Rectal smooth muscle tissue (tissue), 1 donor: ENCODE measurements around the gene VPS45.
A peak's percentile ranks its signal among the peaks of the same experiment; 100 is the strongest.
"Not testable (repeated sequence)": the region's sequence is repeated elsewhere in the genome, so short reads cannot be mapped to it uniquely, and the experiment has no call there.

Experiments
- H3K27ac ChIP-seq: one replicate; pipeline ENCODE4 v1.7.0; 2013; ENCODE audit warnings: low read depth, low read length, inconsistent platforms
- H3K27me3 ChIP-seq: one replicate; pipeline ENCODE4 v1.7.0; 2013; ENCODE audit warnings: low read length; ENCODE audit not compliant: control insufficient read depth, insufficient read depth
- H3K36me3 ChIP-seq: one replicate; pipeline ENCODE4 v1.7.0; 2013; ENCODE audit warnings: low read length; ENCODE audit not compliant: control insufficient read depth, insufficient read depth
- H3K4me1 ChIP-seq: one replicate; pipeline ENCODE4 v1.7.0; 2013; ENCODE audit warnings: low read length; ENCODE audit not compliant: control insufficient read depth, insufficient read depth
- H3K4me3 ChIP-seq: one replicate; pipeline ENCODE4 v1.7.0; 2013; ENCODE audit warnings: low read length
- H3K9ac ChIP-seq: one replicate; pipeline ENCODE4 v1.7.0; 2013; ENCODE audit warnings: low read length

Gene VPS45, protein sequence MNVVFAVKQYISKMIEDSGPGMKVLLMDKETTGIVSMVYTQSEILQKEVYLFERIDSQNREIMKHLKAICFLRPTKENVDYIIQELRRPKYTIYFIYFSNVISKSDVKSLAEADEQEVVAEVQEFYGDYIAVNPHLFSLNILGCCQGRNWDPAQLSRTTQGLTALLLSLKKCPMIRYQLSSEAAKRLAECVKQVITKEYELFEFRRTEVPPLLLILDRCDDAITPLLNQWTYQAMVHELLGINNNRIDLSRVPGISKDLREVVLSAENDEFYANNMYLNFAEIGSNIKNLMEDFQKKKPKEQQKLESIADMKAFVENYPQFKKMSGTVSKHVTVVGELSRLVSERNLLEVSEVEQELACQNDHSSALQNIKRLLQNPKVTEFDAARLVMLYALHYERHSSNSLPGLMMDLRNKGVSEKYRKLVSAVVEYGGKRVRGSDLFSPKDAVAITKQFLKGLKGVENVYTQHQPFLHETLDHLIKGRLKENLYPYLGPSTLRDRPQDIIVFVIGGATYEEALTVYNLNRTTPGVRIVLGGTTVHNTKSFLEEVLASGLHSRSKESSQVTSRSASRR

DNA sequence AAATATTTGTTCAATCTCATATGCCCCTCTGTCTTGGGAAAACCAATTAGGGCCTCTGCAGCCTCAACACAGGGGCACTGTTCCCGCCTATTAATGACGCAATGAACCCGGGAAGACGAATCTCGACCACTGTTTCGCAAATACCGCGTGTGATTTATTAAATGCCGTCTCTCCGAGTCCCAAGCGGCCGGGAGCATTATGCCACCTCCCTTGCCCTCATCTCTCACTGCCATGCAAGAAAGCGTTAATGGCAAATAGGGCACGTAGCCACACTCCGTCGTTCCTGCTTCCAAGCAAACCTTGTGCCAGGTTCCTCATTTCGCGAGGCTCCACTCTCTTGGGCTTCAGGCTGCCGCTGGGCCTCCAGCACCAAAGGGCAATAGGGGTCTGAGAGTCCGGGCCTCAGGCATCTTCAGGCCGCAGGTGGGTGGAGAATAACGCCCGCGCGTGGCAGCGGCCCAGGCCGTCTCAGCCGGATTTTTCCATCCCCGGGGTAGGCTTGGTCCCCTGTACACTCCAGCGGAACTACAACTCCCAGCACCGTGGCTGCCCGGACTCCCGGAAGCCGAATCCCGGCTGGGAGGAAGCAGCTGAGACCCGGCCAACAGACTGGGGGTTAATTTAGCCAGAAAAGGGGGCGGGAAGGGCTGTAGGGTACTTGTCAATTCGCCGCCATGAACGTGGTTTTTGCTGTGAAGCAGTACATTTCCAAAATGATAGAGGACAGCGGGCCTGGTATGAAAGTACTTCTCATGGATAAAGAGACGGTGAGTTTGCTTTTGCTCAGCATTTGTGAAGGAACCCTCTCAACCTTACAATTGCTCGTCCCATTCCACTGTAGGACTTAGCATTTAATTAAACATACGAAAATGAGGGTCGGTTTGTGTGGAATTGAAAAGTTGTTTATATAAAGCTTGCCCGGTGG lies at the start of gene VPS45:
TSS of gene VPS45 (plus strand) at position 593 of the 925 bp plus-strand sequence. CDS start at position 675, 82 bp downstream.
- no peaks in the 10 kb centered on the region for H3K27me3 ChIP-seq

DNA sequence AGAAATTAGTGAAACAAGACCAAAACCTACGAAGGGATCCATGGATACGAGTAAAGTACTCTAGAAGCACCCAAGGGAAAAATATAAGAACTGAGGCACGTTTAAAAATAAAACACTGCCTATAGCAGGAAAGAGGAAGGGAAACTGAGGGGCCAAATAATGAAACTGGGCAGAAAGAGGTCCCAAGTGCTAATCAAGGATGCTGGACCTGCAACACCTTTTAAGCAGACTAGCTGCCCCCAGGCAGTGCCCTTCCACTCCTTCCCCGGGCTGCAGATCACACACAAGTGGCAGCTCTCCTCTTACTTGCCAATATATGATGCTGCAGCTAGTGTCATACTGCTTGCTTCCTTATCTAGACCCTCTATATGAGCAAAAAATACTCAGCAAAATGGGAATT lies 49.4 kb upstream of the VPS45 start:
- no peak overlapping the region for H3K9ac ChIP-seq
- H3K27me3 ChIP-seq, result no peaks in the 10 kb centered on the region
- H3K36me3 ChIP-seq, result no peaks in the 10 kb centered on the region
- H3K4me3 ChIP-seq, result no peak overlapping the region
- H3K27ac ChIP-seq, result no peak overlapping the region
- no peaks in the 10 kb centered on the region for H3K4me1 ChIP-seq

More for the DNA sequence above, at the start of gene VPS45:
- Histone ChIP-seq H3K36me3 (peaks cover 3% of the 10 kb centered on the region), H3K4me1 (peaks cover 16% of the 10 kb centered on the region), H3K27ac (peak within 1 kb of the TSS; percentile 93), H3K4me3 (peak within 1 kb of the TSS; percentile 73), H3K9ac (peak within 1 kb of the TSS; percentile 84)

DNA sequence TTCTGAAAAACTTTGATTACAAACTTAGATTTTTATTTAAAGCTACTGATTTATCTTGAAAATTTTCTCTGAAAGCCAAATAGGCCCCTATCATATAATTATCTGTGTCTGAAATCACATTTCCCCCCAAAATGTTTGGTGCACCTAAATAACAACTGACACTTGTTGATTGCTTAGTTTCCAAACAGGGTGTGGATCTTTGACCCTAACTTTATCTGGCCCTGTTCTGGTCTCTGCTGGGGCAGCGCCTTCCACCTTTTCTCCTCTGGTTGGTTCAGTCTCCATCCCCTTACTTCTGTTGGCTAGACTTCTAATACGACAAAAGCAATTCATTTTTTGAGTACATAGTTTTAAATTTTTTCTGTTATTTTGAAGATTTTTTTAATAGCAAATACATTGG lies 46.9 kb upstream of the VPS45 start:
- Histone ChIP-seq H3K27ac (no peak overlapping the region), H3K4me1 (no peaks in the 10 kb centered on the region), H3K9ac (no peak overlapping the region), H3K4me3 (no peak overlapping the region), H3K36me3 (no peaks in the 10 kb centered on the region), H3K27me3 (no peaks in the 10 kb centered on the region)

DNA sequence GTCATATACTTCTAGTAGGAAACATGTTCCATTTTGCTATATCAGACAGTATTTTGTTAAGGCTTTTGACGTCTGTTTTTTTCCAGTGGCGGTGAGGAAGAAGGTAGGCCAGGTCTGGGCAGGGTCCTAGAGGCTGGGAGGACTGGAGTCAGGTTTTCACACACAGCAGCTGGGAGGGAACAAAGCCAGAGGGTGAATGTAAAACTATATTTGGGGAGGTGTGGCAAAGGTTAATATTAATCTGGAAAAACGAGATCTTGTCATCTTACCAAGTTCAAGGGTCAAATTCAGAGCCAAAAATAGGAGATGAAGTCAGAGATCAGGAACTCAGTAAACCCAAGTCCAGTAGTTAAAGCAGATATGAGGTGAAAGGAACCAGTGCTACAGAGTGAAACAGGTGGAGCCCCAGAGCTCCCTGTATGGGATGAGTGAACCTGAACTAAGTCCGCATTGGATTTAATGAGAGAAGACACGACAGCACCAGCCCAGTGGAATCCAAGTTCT lies 46.3 kb upstream of the VPS45 start:
- no peaks in the 10 kb centered on the region for H3K36me3 ChIP-seq
- H3K9ac ChIP-seq, result no peak overlapping the region
- no peaks in the 10 kb centered on the region for H3K27me3 ChIP-seq
- no peak overlapping the region for H3K4me3 ChIP-seq
- H3K4me1 ChIP-seq, result no peaks in the 10 kb centered on the region
- no peak overlapping the region for H3K27ac ChIP-seq

DNA sequence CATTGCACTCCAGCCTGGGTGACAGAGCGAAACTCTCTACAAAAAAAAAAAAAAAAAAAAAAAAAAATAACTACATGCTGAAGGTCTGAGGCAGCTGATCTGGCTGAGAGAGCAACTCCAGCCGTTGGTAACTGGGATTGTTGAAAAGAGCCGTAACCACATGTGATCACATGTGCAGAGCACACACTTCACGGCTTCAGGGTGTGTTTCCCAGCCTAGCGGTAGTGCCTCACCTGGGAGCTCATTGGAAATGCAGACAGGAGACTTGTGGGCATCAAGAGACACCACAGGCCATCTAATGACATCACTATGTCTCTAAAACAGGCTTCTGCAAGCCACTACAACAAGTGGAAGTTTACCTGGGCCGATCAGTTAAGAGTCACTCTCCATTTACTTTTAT lies 45.2 kb upstream of the VPS45 start:
- no peak overlapping the region for H3K9ac ChIP-seq
- no peaks in the 10 kb centered on the region for H3K27me3 ChIP-seq
- H3K36me3 ChIP-seq, result no peaks in the 10 kb centered on the region
- H3K4me3 ChIP-seq, result no peak overlapping the region
- no peak overlapping the region for H3K27ac ChIP-seq
- H3K4me1 ChIP-seq, result no peaks in the 10 kb centered on the region

DNA sequence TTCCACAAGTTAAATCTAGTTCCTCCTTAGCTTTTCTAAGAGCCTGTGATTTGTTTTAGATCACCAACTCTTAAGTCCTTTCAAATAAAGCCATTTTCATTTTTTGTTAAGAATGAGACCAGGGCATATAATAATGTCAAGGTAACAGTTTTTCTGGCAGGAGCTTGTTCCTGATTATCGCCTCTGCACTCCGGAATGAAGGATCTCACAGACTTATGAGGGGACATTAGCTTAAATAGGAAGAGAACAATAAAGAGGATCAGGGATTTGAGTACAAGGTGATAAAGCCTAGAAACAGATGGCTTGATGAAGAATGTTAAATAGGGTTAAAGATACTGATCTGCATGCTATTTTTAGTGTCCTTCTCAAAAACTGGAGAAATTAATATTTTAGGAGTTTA lies 43.4 kb upstream of the VPS45 start:
- Histone ChIP-seq H3K36me3 (no peaks in the 10 kb centered on the region), H3K4me1 (no peaks in the 10 kb centered on the region), H3K9ac (no peak overlapping the region), H3K4me3 (no peak overlapping the region), H3K27me3 (no peaks in the 10 kb centered on the region), H3K27ac (no peak overlapping the region)

DNA sequence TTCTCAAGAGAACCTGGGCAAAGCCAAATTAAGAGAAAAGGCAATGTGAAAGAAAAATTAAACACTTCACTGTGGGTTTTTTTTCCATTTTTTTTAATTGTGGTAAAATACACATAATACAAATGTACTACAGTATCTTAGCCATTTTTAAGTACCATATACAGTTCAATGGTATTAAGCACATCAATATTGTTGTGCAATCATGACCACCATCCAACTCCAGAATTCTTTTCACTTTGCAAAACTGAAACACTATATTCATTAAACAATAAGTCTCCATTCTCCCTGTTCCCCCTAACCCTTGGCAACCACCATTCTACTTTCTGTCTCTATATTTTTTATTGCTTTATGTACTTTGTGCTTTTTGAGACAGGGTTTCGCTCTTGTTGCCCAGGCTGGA lies 39.3 kb upstream of the VPS45 start:
- H3K4me3 ChIP-seq, result no peak overlapping the region
- H3K27me3 ChIP-seq, result no peaks in the 10 kb centered on the region
- H3K4me1 ChIP-seq, result no peaks in the 10 kb centered on the region
- no peak overlapping the region for H3K27ac ChIP-seq
- H3K9ac ChIP-seq, result no peak overlapping the region
- no peaks in the 10 kb centered on the region for H3K36me3 ChIP-seq

DNA sequence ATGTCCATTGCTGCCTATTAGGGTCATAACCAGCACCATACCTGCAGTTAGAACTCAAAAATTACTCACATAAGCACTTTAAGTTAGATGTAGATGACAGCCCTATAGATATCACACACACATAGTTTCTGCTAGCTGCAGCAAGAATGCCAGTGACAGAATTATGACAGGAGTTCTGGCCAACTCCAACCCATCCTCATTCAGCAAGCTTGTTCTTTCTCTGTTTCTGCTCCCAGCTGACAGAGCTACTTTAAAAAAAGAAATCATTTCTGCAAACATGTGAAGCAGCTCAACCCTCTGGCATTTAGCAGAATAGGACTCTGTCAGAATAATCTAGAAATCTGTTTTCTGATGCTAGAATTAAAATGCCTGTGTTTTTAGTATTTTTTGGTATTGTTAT lies 33.2 kb upstream of the VPS45 start:
- Histone ChIP-seq H3K36me3 (no peaks in the 10 kb centered on the region), H3K4me1 (no peaks in the 10 kb centered on the region), H3K9ac (no peak overlapping the region), H3K4me3 (no peak overlapping the region), H3K27me3 (no peaks in the 10 kb centered on the region), H3K27ac (no peak overlapping the region)

DNA sequence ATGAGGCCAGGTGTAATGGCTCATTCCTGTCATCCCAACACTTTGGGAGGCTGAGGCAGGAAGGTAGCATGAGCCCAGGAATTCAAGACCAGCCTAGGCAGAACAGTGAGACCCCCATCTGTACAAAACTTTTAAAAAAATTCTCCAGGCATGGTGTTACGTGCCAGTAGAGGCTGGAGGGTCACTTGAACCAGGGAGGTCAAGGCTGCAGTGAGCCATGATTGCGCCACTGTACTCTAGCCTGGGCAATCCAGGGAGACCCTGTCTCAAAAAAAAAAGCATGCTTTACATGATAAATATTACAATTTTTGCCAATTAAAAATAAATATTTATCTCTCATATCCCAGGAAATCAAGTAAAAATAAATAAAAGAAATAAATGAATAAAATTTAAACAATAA lies 17.6 kb upstream of the VPS45 start:
- no peak overlapping the region for H3K9ac ChIP-seq
- no peaks in the 10 kb centered on the region for H3K36me3 ChIP-seq
- H3K27ac ChIP-seq, result no peak overlapping the region
- H3K27me3 ChIP-seq, result no peaks in the 10 kb centered on the region
- H3K4me1 ChIP-seq, result no peaks in the 10 kb centered on the region
- H3K4me3 ChIP-seq, result no peak overlapping the region

DNA sequence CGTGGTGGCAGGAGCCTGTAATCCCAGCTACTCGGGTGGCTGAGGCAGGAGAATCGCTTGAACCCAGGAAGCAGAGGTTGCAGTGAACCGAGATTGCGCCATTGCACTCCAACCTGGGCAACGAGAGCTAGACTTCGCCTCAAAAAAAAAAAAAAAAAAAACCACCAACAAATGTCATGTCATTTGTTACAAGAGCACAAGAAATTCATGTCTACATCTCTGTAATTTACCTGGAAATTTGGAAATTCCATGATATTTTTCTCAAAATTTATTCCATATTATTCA lies 16.5 kb upstream of the VPS45 start:
- Histone ChIP-seq H3K4me3 (no peak overlapping the region), H3K9ac (no peak overlapping the region), H3K27ac (no peak overlapping the region), H3K4me1 (no peaks in the 10 kb centered on the region), H3K36me3 (no peaks in the 10 kb centered on the region), H3K27me3 (no peaks in the 10 kb centered on the region)

DNA sequence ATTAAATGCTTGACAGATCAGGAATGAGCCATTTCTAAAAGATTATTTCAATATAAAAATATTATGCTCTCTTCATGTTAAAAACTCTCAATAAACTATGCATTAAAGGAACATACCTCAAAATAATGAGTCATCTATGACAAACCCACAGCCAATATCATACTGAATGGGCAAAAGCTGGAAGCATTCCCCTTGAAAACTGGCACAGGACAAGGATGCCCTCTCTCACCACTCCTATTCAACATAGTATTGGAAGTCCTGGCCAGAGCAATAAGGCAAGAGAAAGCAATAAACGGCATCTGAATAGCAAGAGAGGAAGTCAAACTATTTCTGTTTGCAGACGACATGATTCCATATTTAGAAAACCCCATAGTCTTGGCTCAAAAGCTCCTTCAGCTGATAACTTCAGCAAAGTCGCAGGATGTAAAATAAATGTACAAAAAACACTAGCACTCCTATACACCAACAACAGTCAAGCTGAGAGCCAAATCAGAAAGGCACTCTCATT lies 15.6 kb upstream of the VPS45 start:
- not testable (repeated sequence) for H3K9ac ChIP-seq, H3K27ac ChIP-seq, H3K27me3 ChIP-seq, H3K36me3 ChIP-seq, H3K4me3 ChIP-seq, H3K4me1 ChIP-seq

DNA sequence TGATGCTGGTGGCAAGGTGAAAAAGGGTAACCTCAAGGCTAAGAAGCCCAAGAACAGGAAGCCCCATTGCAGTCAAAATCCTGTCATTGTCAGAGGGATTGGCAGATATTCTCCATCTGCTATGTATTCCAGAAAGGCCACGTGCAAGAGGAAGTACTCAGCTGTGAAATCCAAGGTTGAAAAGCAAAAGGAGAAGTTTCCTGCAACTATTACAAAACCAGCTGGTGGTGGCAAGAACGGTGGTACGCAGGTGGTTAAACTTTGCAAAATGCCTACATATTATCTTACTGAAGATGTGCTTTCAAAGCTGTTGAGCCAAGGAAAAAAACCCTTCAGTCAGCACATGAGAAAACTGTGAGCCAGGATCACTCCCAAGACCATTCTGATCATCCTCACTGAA lies 13.7 kb upstream of the VPS45 start:
- Histone ChIP-seq H3K4me3 (no peak overlapping the region), H3K4me1 (no peaks in the 10 kb centered on the region), H3K9ac (no peak overlapping the region), H3K27me3 (no peaks in the 10 kb centered on the region), H3K36me3 (no peaks in the 10 kb centered on the region), H3K27ac (no peak overlapping the region)
